ENCODE results near the gene DSCAM.

DNA sequence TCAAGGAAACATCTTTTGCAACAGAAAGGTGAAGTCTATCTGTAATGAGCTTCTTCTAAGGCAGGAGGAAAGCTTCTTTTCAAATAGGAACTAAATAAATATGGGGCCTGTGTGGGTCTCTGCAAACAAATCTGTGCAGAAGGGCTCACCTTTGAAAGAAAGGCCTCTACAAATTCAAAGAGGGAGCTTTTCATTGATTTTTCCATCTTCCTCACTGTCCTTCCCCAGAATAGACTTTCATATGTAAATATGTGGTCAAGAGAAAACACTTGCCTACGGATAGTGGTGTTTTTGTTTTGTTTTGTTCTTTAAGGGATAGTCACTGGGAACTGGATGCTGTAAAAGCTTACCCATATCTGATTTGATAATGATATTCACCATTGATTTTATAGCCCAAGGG is 223.4 kb downstream of the DSCAM start:
- TF ChIP-seq, protein P1, sequence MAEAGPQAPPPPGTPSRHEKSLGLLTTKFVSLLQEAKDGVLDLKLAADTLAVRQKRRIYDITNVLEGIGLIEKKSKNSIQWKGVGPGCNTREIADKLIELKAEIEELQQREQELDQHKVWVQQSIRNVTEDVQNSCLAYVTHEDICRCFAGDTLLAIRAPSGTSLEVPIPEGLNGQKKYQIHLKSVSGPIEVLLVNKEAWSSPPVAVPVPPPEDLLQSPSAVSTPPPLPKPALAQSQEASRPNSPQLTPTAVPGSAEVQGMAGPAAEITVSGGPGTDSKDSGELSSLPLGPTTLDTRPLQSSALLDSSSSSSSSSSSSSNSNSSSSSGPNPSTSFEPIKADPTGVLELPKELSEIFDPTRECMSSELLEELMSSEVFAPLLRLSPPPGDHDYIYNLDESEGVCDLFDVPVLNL (CRISPR knock-in tag; IDR thresholded peaks at IDR 0.05; ENCODE audit: borderline replicate concordance, low read depth), result no peak
- TF ChIP-seq, protein P2, sequence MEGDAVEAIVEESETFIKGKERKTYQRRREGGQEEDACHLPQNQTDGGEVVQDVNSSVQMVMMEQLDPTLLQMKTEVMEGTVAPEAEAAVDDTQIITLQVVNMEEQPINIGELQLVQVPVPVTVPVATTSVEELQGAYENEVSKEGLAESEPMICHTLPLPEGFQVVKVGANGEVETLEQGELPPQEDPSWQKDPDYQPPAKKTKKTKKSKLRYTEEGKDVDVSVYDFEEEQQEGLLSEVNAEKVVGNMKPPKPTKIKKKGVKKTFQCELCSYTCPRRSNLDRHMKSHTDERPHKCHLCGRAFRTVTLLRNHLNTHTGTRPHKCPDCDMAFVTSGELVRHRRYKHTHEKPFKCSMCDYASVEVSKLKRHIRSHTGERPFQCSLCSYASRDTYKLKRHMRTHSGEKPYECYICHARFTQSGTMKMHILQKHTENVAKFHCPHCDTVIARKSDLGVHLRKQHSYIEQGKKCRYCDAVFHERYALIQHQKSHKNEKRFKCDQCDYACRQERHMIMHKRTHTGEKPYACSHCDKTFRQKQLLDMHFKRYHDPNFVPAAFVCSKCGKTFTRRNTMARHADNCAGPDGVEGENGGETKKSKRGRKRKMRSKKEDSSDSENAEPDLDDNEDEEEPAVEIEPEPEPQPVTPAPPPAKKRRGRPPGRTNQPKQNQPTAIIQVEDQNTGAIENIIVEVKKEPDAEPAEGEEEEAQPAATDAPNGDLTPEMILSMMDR (IDR thresholded peaks at IDR 0.05), result no peak
- TF ChIP-seq ZNF317 (CRISPR knock-in tag; IDR thresholded peaks at IDR 0.05; ENCODE audit: borderline replicate concordance, low read depth) (no peak), ESRRA (CRISPR knock-in tag; IDR thresholded peaks at IDR 0.05; ENCODE audit: borderline replicate concordance) (no peak), ZNF232 (CRISPR knock-in tag; IDR thresholded peaks at IDR 0.05) (no peak), NR2C2 (CRISPR knock-in tag; IDR thresholded peaks at IDR 0.05) (no peak), ELF4 (CRISPR knock-in tag; IDR thresholded peaks at IDR 0.05; ENCODE audit: low read depth) (no peak), ZNF121 (CRISPR knock-in tag; IDR thresholded peaks at IDR 0.05) (no peak), JAZF1 (CRISPR knock-in tag; IDR thresholded peaks at IDR 0.05) (no peak), TCF7 (CRISPR knock-in tag; IDR thresholded peaks at IDR 0.05; ENCODE audit: low read depth) (no peak), MYBL2 (CRISPR knock-in tag; IDR thresholded peaks at IDR 0.05) (no peak)
- TF ChIP-seq, protein P3, sequence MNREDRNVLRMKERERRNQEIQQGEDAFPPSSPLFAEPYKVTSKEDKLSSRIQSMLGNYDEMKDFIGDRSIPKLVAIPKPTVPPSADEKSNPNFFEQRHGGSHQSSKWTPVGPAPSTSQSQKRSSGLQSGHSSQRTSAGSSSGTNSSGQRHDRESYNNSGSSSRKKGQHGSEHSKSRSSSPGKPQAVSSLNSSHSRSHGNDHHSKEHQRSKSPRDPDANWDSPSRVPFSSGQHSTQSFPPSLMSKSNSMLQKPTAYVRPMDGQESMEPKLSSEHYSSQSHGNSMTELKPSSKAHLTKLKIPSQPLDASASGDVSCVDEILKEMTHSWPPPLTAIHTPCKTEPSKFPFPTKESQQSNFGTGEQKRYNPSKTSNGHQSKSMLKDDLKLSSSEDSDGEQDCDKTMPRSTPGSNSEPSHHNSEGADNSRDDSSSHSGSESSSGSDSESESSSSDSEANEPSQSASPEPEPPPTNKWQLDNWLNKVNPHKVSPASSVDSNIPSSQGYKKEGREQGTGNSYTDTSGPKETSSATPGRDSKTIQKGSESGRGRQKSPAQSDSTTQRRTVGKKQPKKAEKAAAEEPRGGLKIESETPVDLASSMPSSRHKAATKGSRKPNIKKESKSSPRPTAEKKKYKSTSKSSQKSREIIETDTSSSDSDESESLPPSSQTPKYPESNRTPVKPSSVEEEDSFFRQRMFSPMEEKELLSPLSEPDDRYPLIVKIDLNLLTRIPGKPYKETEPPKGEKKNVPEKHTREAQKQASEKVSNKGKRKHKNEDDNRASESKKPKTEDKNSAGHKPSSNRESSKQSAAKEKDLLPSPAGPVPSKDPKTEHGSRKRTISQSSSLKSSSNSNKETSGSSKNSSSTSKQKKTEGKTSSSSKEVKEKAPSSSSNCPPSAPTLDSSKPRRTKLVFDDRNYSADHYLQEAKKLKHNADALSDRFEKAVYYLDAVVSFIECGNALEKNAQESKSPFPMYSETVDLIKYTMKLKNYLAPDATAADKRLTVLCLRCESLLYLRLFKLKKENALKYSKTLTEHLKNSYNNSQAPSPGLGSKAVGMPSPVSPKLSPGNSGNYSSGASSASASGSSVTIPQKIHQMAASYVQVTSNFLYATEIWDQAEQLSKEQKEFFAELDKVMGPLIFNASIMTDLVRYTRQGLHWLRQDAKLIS (CRISPR knock-in tag; IDR thresholded peaks at IDR 0.05; ENCODE audit: borderline replicate concordance), result no peak
- TF ChIP-seq, protein P4, sequence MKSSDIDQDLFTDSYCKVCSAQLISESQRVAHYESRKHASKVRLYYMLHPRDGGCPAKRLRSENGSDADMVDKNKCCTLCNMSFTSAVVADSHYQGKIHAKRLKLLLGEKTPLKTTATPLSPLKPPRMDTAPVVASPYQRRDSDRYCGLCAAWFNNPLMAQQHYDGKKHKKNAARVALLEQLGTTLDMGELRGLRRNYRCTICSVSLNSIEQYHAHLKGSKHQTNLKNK (CRISPR knock-in tag; IDR thresholded peaks at IDR 0.05), result no peak
- TF ChIP-seq, protein P5, sequence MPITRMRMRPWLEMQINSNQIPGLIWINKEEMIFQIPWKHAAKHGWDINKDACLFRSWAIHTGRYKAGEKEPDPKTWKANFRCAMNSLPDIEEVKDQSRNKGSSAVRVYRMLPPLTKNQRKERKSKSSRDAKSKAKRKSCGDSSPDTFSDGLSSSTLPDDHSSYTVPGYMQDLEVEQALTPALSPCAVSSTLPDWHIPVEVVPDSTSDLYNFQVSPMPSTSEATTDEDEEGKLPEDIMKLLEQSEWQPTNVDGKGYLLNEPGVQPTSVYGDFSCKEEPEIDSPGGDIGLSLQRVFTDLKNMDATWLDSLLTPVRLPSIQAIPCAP (CRISPR knock-in tag; IDR thresholded peaks at IDR 0.05), result no peak
